Sigmoid colon (tissue), 4 donors: ENCODE measurements around the gene ZC3H13.

Experiments used
- CTCF ChIP-seq, 4 experiments: fragments of 450-650 bp in 3 of 4; fragments of 200-600 bp in 1 of 4; IDR thresholded peaks; one replicate each; pipeline ENCODE4 v1.5.1; 2016 to 2019; ENCODE audit warnings: antibody characterized with exemption in 4 of 4, mild to moderate bottlenecking in 3 of 4, moderate library complexity in 2 of 4
- EP300 ChIP-seq, 4 donors: sonication (generic); formaldehyde crosslinking; IDR thresholded peaks; one replicate each; pipeline ENCODE4 v1.6.1; 2017; ENCODE audit warnings: antibody characterized with exemption in 4 of 4
- POLR2A ChIP-seq, 2 donors: fragments of 450-650 bp; IDR thresholded peaks; one replicate each; pipeline ENCODE4 v1.6.1; 2016; ENCODE audit warnings: antibody characterized with exemption in 2 of 2, mild to moderate bottlenecking in 2 of 2, moderate library complexity in 2 of 2
- POLR2AphosphoS5 ChIP-seq, 4 donors: sonication (generic); formaldehyde crosslinking; IDR thresholded peaks; one replicate each; pipeline ENCODE4 v1.6.1; 2017; ENCODE audit warnings: antibody characterized with exemption in 4 of 4

GRCh38 chr13:45933203-45933908 is 119.2 kb downstream of the ZC3H13 start:
- TF ChIP-seq CTCF (IDR thresholded peaks at IDR 0.05) (no peak), POLR2A (IDR thresholded peaks at IDR 0.05) (no peak), POLR2AphosphoS5 (IDR thresholded peaks at IDR 0.05) (no peak), EP300 (IDR thresholded peaks at IDR 0.05) (no peak)
